H9 (cell line): ENCODE results near the gene SHB. TPM values are rescaled to one million over a fixed set of nuclear protein-coding genes. Genes with fewer than 3 reads are reported as not detected.
A peak's percentile ranks its signal among the peaks of the same experiment; 100 is the strongest.

Experiments
- DNase-seq: peaks from one replicate; pipeline ENCODE4 v3.0.0-alpha.2; 2017
- H2AFZ ChIP-seq: one replicate; pipeline ENCODE4 v1.6.1; 2013; ENCODE audit warnings: mild to moderate bottlenecking, low read length, control low read depth, moderate library complexity
- H2AK5ac ChIP-seq: 2 replicates; pipeline ENCODE4 v1.6.1; 2013; ENCODE audit warnings: low read length, control low read depth, mixed read lengths; ENCODE audit not compliant: insufficient read length
- H2BK120ac ChIP-seq: one replicate; pipeline ENCODE4 v1.6.1; 2013; ENCODE audit warnings: low read depth, mild to moderate bottlenecking, low read length, control low read depth, inconsistent platforms; ENCODE audit not compliant: poor library complexity, severe bottlenecking
- H2BK12ac ChIP-seq: 2 replicates; pipeline ENCODE4 v1.6.1; 2013; ENCODE audit warnings: low read length, control low read depth, mixed read lengths, low read depth; ENCODE audit not compliant: insufficient read length
- H2BK15ac ChIP-seq: 2 replicates; pipeline ENCODE4 v1.6.1; 2013; ENCODE audit warnings: low read depth, low read length, control low read depth
- H2BK20ac ChIP-seq: one replicate; pipeline ENCODE4 v1.6.1; 2013; ENCODE audit warnings: low read depth, mild to moderate bottlenecking, low read length, control low read depth, inconsistent platforms; ENCODE audit not compliant: poor library complexity, severe bottlenecking
- H2BK5ac ChIP-seq: 2 replicates; pipeline ENCODE4 v1.6.1; 2013; ENCODE audit warnings: low read length, control low read depth, mixed read lengths; ENCODE audit not compliant: insufficient read length
- H3K14ac ChIP-seq: 2 replicates; pipeline ENCODE4 v1.6.1; 2013; ENCODE audit warnings: low read length, control low read depth; ENCODE audit not compliant: insufficient read depth
- H3K18ac ChIP-seq: 2 replicates; pipeline ENCODE4 v1.6.1; 2013; ENCODE audit warnings: low read depth, mild to moderate bottlenecking, mixed read lengths, low read length, control low read depth; ENCODE audit not compliant: insufficient read length
- H3K23ac ChIP-seq: 2 replicates; pipeline ENCODE4 v1.6.1; 2013; ENCODE audit warnings: low read length, control low read depth, mixed read lengths, low read depth; ENCODE audit not compliant: insufficient read length
- H3K23me2 ChIP-seq: 2 replicates; pipeline ENCODE4 v1.6.1; 2013; ENCODE audit warnings: low read depth, mild to moderate bottlenecking, mixed read lengths, low read length, control low read depth; ENCODE audit not compliant: insufficient read length, poor library complexity, severe bottlenecking
- H3K27ac ChIP-seq: 2 replicates; pipeline ENCODE4 v1.5.1; 2013; ENCODE audit warnings: low read length, control low read depth, mixed read lengths, low read depth; ENCODE audit not compliant: insufficient read length
- H3K27me3 ChIP-seq: 2 replicates; pipeline ENCODE4 v1.6.1; 2013; ENCODE audit warnings: low read length, control low read depth, inconsistent platforms; ENCODE audit not compliant: insufficient read depth
- H3K4ac ChIP-seq: 2 replicates; pipeline ENCODE4 v1.6.1; 2013; ENCODE audit warnings: low read depth, mild to moderate bottlenecking, control low read depth, inconsistent platforms, low read length, moderate library complexity
- H3K4me1 ChIP-seq: 2 replicates; pipeline ENCODE4 v1.6.1; 2013; ENCODE audit warnings: low read length, control low read depth, inconsistent platforms; ENCODE audit not compliant: insufficient read depth
- H3K4me2 ChIP-seq: 2 replicates; pipeline ENCODE4 v1.6.1; 2013; ENCODE audit warnings: low read length, control low read depth, mixed read lengths; ENCODE audit not compliant: insufficient read length, insufficient read depth
- H3K56ac ChIP-seq: 2 replicates; pipeline ENCODE4 v1.6.1; 2013; ENCODE audit warnings: low read depth, mild to moderate bottlenecking, mixed read lengths, low read length, control low read depth; ENCODE audit not compliant: insufficient read length
- H3K79me1 ChIP-seq: 2 replicates; pipeline ENCODE4 v1.6.1; 2013; ENCODE audit warnings: low read depth, mild to moderate bottlenecking, moderate library complexity, low read length, control low read depth, inconsistent platforms; ENCODE audit not compliant: insufficient read depth, poor library complexity, severe bottlenecking
- H3K79me2 ChIP-seq: 2 replicates; pipeline ENCODE4 v1.6.1; 2013; ENCODE audit warnings: low read length, control low read depth, inconsistent platforms; ENCODE audit not compliant: insufficient read depth
- H3K9ac ChIP-seq: 2 replicates; pipeline ENCODE4 v1.6.1; 2013; ENCODE audit warnings: low read length, control low read depth, mixed read lengths; ENCODE audit not compliant: insufficient read length; ENCODE audit errors: extremely low read depth
- H3K9me3 ChIP-seq: one replicate; pipeline ENCODE4 v1.6.1; 2013; ENCODE audit warnings: low read depth, low read length, inconsistent platforms; ENCODE audit not compliant: control insufficient read depth
- H3T11ph ChIP-seq: one replicate; pipeline ENCODE4 v1.6.1; 2013; ENCODE audit warnings: mild to moderate bottlenecking, low read length, control low read depth, inconsistent platforms
- H4K20me1 ChIP-seq: one replicate; pipeline ENCODE4 v1.6.1; 2013; ENCODE audit not compliant: control insufficient read depth, insufficient read length, insufficient read depth
- H4K5ac ChIP-seq: 2 replicates; pipeline ENCODE4 v1.6.1; 2013; ENCODE audit warnings: low read depth, mild to moderate bottlenecking, mixed read lengths, low read length, control low read depth; ENCODE audit not compliant: insufficient read length
- H4K8ac ChIP-seq: replicated peaks from 2 replicates; pipeline ENCODE4 v1.6.1; 2013; ENCODE audit warnings: low read length, control low read depth, mixed read lengths, low read depth; ENCODE audit not compliant: insufficient read length
- H4K91ac ChIP-seq: 2 replicates; pipeline ENCODE4 v1.6.1; 2013; ENCODE audit warnings: low read depth, mild to moderate bottlenecking, moderate library complexity, mixed read lengths, low read length, control low read depth; ENCODE audit not compliant: insufficient read length
- H3K27ac Mint-ChIP-seq, 3 experiments: 2 replicates in 2 of 3; 3 replicates in 1 of 3; pipeline ENCODE4 v1.8.0; 2020 to 2021; ENCODE audit warnings: mixed read lengths in 3 of 3, mild to moderate bottlenecking in 1 of 3, moderate library complexity in 1 of 3
- H3K27me3 Mint-ChIP-seq: 2 replicates; pipeline ENCODE4 v1.8.0; 2021; ENCODE audit warnings: low read depth, mild to moderate bottlenecking, moderate library complexity, mixed read lengths
- H3K36me3 Mint-ChIP-seq, 3 experiments: 2 replicates in 2 of 3; 3 replicates in 1 of 3; pipeline ENCODE4 v1.8.0; 2020 to 2021; ENCODE audit warnings: low read depth in 3 of 3, mixed read lengths in 3 of 3; ENCODE audit not compliant: insufficient read depth in 1 of 3
- H3K4me1 Mint-ChIP-seq, 2 experiments: 2 replicates each; pipeline ENCODE4 v1.8.0; 2020; ENCODE audit warnings: mixed read lengths in 2 of 2
- H3K4me3 Mint-ChIP-seq, 2 experiments: 2 replicates in 1 of 2; 3 replicates in 1 of 2; pipeline ENCODE4 v1.8.0; 2020 to 2021; ENCODE audit warnings: mild to moderate bottlenecking in 2 of 2, mixed read lengths in 2 of 2, moderate library complexity in 1 of 2
- H3K9me3 Mint-ChIP-seq, 2 experiments: 2 replicates in 1 of 2; 3 replicates in 1 of 2; pipeline ENCODE4 v1.8.0; 2020; ENCODE audit warnings: mild to moderate bottlenecking in 2 of 2, mixed read lengths in 2 of 2, moderate library complexity in 1 of 2
- WGBS: extraction: QIAGEN DNeasy Blood & Tissue Kit; methylation state at CpG from one replicate; pipeline ENCODE4 v1.1.7; 2013; ENCODE audit warnings: missing lambda C conversion rate, low lambda C conversion rate, mixed read lengths; ENCODE audit not compliant: insufficient read length; ENCODE audit errors: extremely low coverage; 5-methylcytosine and 5-hydroxymethylcytosine counted together
- total RNA-seq: library from RNA; stranded (reverse); gene quantifications from 2 replicates; pipeline ENCODE4 v1.2.1, GENCODE V29; 2021
- TF ChIP-seq, protein P1 (sequence below): fragments of 200-600 bp; sonication (generic); conservative IDR thresholded peaks from 3 replicates; pipeline ENCODE4 v1.8.0; 2021; ENCODE audit warnings: antibody characterized with exemption, mild to moderate bottlenecking

The SHB gene
- total RNA-seq, 1 experiment from 2014 or later, result 14.6 TPM

DNA sequence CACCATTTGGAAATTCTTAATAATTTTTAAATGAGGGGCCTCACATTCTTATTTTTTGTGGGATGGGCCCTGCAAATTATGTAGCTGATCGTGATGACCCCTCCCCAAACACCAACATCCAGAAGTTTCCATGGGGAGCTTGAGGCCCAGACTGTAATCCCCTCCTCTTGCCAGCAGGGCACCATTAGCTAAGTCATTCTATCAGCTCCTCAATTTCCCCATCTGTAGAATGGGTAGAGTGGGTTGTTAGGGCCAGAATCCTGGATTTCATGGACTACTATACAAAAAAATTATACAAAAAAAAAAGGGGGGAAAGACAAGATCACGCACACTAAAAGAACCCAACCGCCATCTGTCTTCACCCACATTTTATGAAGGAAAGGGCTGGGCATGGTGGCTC lies 38.4 kb downstream of the SHB start:
- no peak overlapping the region for H3K9ac ChIP-seq
- no peak overlapping the region for H2BK5ac ChIP-seq
- no peak overlapping the region for H2BK12ac ChIP-seq
- H3K27me3 Mint-ChIP-seq, result no peaks in the 10 kb centered on the region
- H2AK5ac ChIP-seq, result no peak overlapping the region
- H3K23me2 ChIP-seq, result no peaks in the 10 kb centered on the region
- H3K27me3 ChIP-seq, result no peaks in the 10 kb centered on the region
- H4K91ac ChIP-seq, result no peak overlapping the region
- no peak overlapping the region for H3K18ac ChIP-seq
- no peaks in the 10 kb centered on the region; the same call in 1 of the 2 replicates for H3K79me2 ChIP-seq
- no peak overlapping the region for H3K56ac ChIP-seq
- peaks cover 25 to 32% of the 10 kb centered on the region in 2 experiments for H3K4me1 Mint-ChIP-seq
- H4K20me1 ChIP-seq, result no peaks in the 10 kb centered on the region
- H3T11ph ChIP-seq, result no peak overlapping the region
- H2AFZ ChIP-seq, result no peak overlapping the region
- no CpG with 5 or more reads among the region's 3 CpGs for WGBS
- H2BK15ac ChIP-seq, result no peak overlapping the region
- no peak overlapping the region for H3K14ac ChIP-seq
- peaks cover 12% of the 10 kb centered on the region; the same call in 1 of the 2 replicates for H3K4me1 ChIP-seq
- DNase-seq, result no peak
- no peak overlapping the region for H3K4me2 ChIP-seq
- no peak overlapping the region for H3K27ac ChIP-seq
- H2BK20ac ChIP-seq, result no peak overlapping the region
- H4K5ac ChIP-seq, result no peak overlapping the region
- H3K4ac ChIP-seq, result no peak overlapping the region
- no peaks in the 10 kb centered on the region for H3K9me3 ChIP-seq
- H3K4me3 Mint-ChIP-seq, result no peak overlapping the region
- TF ChIP-seq, protein P1, sequence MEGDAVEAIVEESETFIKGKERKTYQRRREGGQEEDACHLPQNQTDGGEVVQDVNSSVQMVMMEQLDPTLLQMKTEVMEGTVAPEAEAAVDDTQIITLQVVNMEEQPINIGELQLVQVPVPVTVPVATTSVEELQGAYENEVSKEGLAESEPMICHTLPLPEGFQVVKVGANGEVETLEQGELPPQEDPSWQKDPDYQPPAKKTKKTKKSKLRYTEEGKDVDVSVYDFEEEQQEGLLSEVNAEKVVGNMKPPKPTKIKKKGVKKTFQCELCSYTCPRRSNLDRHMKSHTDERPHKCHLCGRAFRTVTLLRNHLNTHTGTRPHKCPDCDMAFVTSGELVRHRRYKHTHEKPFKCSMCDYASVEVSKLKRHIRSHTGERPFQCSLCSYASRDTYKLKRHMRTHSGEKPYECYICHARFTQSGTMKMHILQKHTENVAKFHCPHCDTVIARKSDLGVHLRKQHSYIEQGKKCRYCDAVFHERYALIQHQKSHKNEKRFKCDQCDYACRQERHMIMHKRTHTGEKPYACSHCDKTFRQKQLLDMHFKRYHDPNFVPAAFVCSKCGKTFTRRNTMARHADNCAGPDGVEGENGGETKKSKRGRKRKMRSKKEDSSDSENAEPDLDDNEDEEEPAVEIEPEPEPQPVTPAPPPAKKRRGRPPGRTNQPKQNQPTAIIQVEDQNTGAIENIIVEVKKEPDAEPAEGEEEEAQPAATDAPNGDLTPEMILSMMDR, result peak; percentile 42; the same call in 1 of the 3 replicates
- H3K9me3 Mint-ChIP-seq, result no peaks in the 10 kb centered on the region
- no peak overlapping the region for H3K23ac ChIP-seq
- H3K27ac Mint-ChIP-seq, result no peak overlapping the region
- H4K8ac ChIP-seq, result no peak overlapping the region
- no peaks in the 10 kb centered on the region for H3K79me1 ChIP-seq
- H2BK120ac ChIP-seq, result no peak overlapping the region
- no peaks in the 10 kb centered on the region for H3K36me3 Mint-ChIP-seq
